H1 (cell line): ENCODE results near the gene TMEM135. TPM values are rescaled to one million over a fixed set of nuclear protein-coding genes. Genes with fewer than 3 reads are reported as not detected.

ENCODE experiments used
- GABPA ChIP-seq: IDR thresholded peaks from 2 replicates; pipeline ENCODE4 v1.6.1; 2011; ENCODE audit warnings: mild to moderate bottlenecking, low read length, moderate library complexity, borderline replicate concordance; ENCODE audit not compliant: insufficient read depth
- PHF8 ChIP-seq: fragments of 200-600 bp; sonication (generic); conservative IDR thresholded peaks from 2 replicates; pipeline ENCODE4 v1.7.1; 2012; ENCODE audit warnings: low read depth, mild to moderate bottlenecking, inconsistent platforms, low read length, moderate library complexity
- polyA plus RNA-seq, 7 experiments: library from polyadenylated mRNA; depleted of rRNA in 3 of 7; stranded (reverse) in 5 of 7; unstranded in 2 of 7; fragments of >200 nt in 5 of 7; fragments of 200-250 nt in 2 of 7; gene quantifications; 1 replicate in 5 of 7; 2 replicates in 1 of 7; 4 replicates in 1 of 7; pipeline versions ENCODE4 v1.2.1 to v1.2.3, GENCODE V29; 2011 to 2013; ENCODE audit warnings: missing spikeins in 2 of 7, mixed read lengths in 2 of 7
- total RNA-seq: library from RNA; stranded (reverse); fragmentation: NEBNext Ultra II Directional; extraction: Animal tissue kit (Norgen Biotek cat#: 25700); gene quantifications from 2 replicates; pipeline ENCODE4 v1.2.1, GENCODE V29; 2021

Gene TMEM135
- total and polyA plus RNA-seq, 2 of the 8 experiments (the other 6 are each of a cell fraction or from before 2014, with no cell fraction given) = 9.3 to 31.3 TPM

DNA sequence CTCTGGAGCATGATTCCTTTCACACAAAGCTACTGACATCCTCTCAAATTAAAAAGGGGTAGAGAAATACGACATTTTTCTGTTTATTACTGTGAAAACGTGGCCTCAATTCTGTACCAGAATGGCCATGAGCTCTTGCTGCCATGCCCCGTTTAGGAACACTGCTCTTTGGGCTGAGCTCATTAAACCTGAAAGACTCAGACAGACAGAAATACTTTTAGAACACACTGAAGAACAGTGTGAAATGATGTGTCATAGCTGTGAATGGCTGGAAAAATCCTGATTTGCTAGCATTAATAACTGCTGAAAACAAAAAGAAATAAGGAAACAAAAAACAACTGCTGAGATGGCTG, 32.2 kb upstream of the TMEM135 start (continued):
- TF ChIP-seq PHF8 (no peak), GABPA (no peak)
